ENCODE results near the gene LMAN1L. TPM values are rescaled to one million over a fixed set of nuclear protein-coding genes. Genes with fewer than 3 reads are reported as not detected.
A peak's percentile ranks its signal among the peaks of the same experiment; 100 is the strongest.

LMAN1L gene
- total RNA-seq, 1 donor from 2014 or later: 0.75 TPM

- no peaks in the 10 kb centered on the region for H3K9me3 Mint-ChIP-seq
- DNase-seq (ENCODE audit: low spot score): no peak
- intact Hi-C loops (cut with micrococcal nuclease): loop anchor here (1.0 to 2.0 kb wide), 6 partner anchors 12 to 165 kb away; no protein-coding TSS in a partner anchor
- no peaks in the 10 kb centered on the region for H3K27me3 Mint-ChIP-seq (ENCODE audit: insufficient read depth)
- peaks cover 32% of the 10 kb centered on the region for H3K4me1 Mint-ChIP-seq (ENCODE audit: low read depth)
- H3K27ac Mint-ChIP-seq: peak overlapping the region; percentile 81
- no peak overlapping the region for H3K4me3 Mint-ChIP-seq
- peaks cover 36% of the 10 kb centered on the region for H3K36me3 Mint-ChIP-seq (ENCODE audit: low read depth)
Observed at GRCh38 chr15:74800559-74801094, 12.0 kb upstream of the LMAN1L start.

GRCh38 chr15:74801311-74801997 lies 11.2 kb upstream of the LMAN1L start:
- Mint-ChIP-seq H3K36me3 (ENCODE audit: low read depth) (peaks cover 34% of the 10 kb centered on the region), H3K4me3 (no peak overlapping the region), H3K27ac (no peak overlapping the region), H3K4me1 (ENCODE audit: low read depth) (peaks cover 29% of the 10 kb centered on the region), H3K27me3 (ENCODE audit: insufficient read depth) (no peaks in the 10 kb centered on the region), H3K9me3 (no peaks in the 10 kb centered on the region)
- no peak for DNase-seq (ENCODE audit: low spot score)
- intact Hi-C loops (cut with micrococcal nuclease): loop anchor here (2.0 kb wide), 1 partner anchor 43 kb away; no protein-coding TSS in a partner anchor

DNA sequence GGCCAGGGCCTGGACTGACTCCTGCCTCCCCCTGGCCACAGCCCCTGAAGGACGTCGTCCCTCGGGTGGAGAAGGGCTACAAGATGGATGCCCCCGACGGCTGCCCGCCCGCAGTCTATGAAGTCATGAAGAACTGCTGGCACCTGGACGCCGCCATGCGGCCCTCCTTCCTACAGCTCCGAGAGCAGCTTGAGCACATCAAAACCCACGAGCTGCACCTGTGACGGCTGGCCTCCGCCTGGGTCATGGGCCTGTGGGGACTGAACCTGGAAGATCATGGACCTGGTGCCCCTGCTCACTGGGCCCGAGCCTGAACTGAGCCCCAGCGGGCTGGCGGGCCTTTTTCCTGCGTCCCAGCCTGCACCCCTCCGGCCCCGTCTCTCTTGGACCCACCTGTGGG lies 10.3 kb upstream of the LMAN1L start:
- peaks cover 38% of the 10 kb centered on the region for H3K4me1 Mint-ChIP-seq (ENCODE audit: low read depth)
- no peaks in the 10 kb centered on the region for H3K9me3 Mint-ChIP-seq
- H3K27ac Mint-ChIP-seq: no peak overlapping the region
- intact Hi-C loops (cut with micrococcal nuclease): no loop called here
- peaks cover 34% of the 10 kb centered on the region for H3K36me3 Mint-ChIP-seq (ENCODE audit: low read depth)
- H3K4me3 Mint-ChIP-seq: no peak overlapping the region
- H3K27me3 Mint-ChIP-seq (ENCODE audit: insufficient read depth): no peaks in the 10 kb centered on the region
- no peak for DNase-seq (ENCODE audit: low spot score)

GRCh38 chr15:74802862-74803447 lies 9.7 kb upstream of the LMAN1L start:
- no peak for DNase-seq (ENCODE audit: low spot score)
- Mint-ChIP-seq H3K9me3 (no peaks in the 10 kb centered on the region), H3K27ac (no peak overlapping the region), H3K4me1 (ENCODE audit: low read depth) (peaks cover 38% of the 10 kb centered on the region), H3K4me3 (no peak overlapping the region), H3K27me3 (ENCODE audit: insufficient read depth) (no peaks in the 10 kb centered on the region), H3K36me3 (ENCODE audit: low read depth) (peaks cover 33% of the 10 kb centered on the region)
- intact Hi-C loops (cut with micrococcal nuclease): no loop called here

DNA sequence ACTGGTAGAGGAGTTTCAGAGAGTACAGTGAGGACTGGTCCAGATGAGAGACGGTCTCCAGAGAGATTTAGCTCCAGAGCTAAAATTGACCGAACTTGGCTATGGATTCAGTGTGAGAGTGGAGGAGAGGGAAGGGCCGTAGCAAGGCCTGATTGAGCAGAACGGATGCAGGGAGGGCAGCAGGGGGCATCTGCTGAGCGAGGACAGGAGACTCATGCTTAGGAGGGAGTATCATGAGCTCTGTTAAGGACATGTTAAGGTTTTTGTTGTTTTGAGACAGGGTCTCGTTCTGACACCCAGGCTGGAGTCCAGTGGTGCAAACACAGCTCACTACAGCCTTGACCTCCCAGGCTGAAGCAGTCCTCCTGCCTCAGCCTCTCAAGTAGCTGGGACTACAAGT lies 7.7 kb upstream of the LMAN1L start:
- peaks cover 42% of the 10 kb centered on the region for H3K4me1 Mint-ChIP-seq (ENCODE audit: low read depth)
- H3K9me3 Mint-ChIP-seq: no peaks in the 10 kb centered on the region
- H3K27me3 Mint-ChIP-seq (ENCODE audit: insufficient read depth): no peaks in the 10 kb centered on the region
- H3K4me3 Mint-ChIP-seq: no peak overlapping the region
- DNase-seq (ENCODE audit: low spot score): no peak
- H3K36me3 Mint-ChIP-seq (ENCODE audit: low read depth): peaks cover 25% of the 10 kb centered on the region
- intact Hi-C loops (cut with micrococcal nuclease): no loop called here
- H3K27ac Mint-ChIP-seq: peak overlapping the region; percentile 61

DNA sequence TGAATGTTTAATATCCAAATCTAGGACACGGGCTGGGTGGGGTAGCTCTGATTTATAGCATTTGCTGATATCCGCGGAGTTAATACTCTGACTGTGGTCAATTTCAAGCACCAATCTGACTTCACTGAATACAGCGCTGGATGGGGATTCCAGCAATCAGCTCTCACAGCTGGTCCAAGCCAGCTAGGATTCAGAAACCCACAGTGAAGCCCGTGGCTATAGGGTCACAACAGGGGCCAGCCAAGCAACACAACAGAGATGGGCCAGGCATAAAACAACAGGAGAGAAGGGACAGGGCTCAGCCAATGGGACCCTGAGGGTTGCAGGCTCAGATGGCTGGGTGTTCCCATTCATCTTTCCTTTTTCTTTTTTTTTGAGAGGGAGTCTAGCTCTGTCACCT lies 5.4 kb upstream of the LMAN1L start:
- H3K4me3 Mint-ChIP-seq: no peak overlapping the region
- peaks cover 38% of the 10 kb centered on the region for H3K4me1 Mint-ChIP-seq (ENCODE audit: low read depth)
- intact Hi-C loops (cut with micrococcal nuclease): no loop called here
- peaks cover 17% of the 10 kb centered on the region for H3K36me3 Mint-ChIP-seq (ENCODE audit: low read depth)
- H3K27ac Mint-ChIP-seq: no peak overlapping the region
- H3K27me3 Mint-ChIP-seq (ENCODE audit: insufficient read depth): no peaks in the 10 kb centered on the region
- DNase-seq (ENCODE audit: low spot score): no peak
- H3K9me3 Mint-ChIP-seq: no peaks in the 10 kb centered on the region

DNA sequence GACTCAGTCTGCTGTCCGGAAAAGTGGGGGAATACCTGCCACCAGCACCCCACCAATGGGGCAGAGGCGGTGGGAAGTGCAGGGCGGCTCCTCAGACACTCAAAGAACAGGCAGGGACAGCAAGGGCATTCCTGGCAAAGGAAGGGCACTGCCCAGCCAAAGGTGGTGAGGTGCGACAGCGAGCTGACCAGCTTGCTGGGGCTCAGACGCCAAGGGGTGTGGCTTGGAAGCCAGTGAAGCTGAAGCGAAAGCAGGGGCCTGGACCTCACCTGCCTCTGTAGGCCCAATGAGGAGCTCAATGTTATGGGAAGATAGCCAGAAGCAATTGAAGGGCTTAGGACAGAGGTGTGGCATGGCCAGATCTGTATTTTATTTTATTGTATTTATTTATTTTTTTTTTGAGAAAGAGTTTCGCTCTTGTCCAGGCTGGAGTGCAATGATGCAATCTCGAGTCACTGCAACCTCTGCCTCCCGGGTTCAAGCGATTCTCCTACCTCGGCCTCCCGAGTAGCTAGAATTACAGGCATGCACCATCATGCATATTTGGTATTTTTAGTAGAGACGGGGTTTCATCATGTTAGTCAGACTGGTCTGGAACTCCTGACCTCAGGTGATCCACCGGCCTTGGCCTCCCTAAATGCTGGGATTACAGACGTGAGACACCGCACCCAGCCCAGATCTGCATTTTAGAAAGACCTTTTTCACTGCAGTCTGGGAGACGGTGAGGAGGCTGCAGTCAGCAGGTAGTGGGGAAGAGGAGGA lies 4.4 kb upstream of the LMAN1L start:
- no peak overlapping the region for H3K4me3 Mint-ChIP-seq
- H3K36me3 Mint-ChIP-seq (ENCODE audit: low read depth): peaks cover 13% of the 10 kb centered on the region
- intact Hi-C loops (cut with micrococcal nuclease): no loop called here
- H3K4me1 Mint-ChIP-seq (ENCODE audit: low read depth): peaks cover 38% of the 10 kb centered on the region
- H3K9me3 Mint-ChIP-seq: no peaks in the 10 kb centered on the region
- no peak for DNase-seq (ENCODE audit: low spot score)
- peak overlapping the region; percentile 55 for H3K27ac Mint-ChIP-seq
- H3K27me3 Mint-ChIP-seq (ENCODE audit: insufficient read depth): peaks cover 3% of the 10 kb centered on the region

DNA sequence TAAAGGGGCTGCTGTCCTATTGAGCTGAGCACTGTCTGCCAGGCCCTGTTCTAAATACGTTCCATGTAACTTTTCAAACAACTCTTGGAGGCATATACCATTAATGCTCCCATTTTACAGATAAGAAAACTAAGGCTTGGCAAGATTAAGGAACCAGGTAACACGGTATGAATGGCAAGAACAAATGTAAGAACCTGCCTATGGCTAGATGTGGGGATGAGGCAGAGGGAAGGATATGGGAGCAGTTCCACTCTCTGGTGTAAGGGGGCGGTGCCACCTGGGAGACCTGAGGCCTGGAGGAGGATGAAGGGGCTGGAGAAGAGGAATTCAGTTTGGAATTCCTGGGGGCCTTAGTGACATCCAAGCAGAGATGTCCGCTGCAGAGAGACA lies 3.8 kb upstream of the LMAN1L start:
- Mint-ChIP-seq H3K4me3 (no peak overlapping the region), H3K27ac (no peak overlapping the region), H3K36me3 (ENCODE audit: low read depth) (peaks cover 11% of the 10 kb centered on the region), H3K27me3 (ENCODE audit: insufficient read depth) (peaks cover 3% of the 10 kb centered on the region), H3K4me1 (ENCODE audit: low read depth) (peaks cover 37% of the 10 kb centered on the region), H3K9me3 (no peaks in the 10 kb centered on the region)
- intact Hi-C loops (cut with micrococcal nuclease): no loop called here
- DNase-seq (ENCODE audit: low spot score): no peak

GRCh38 chr15:74809242-74809641 lies 3.4 kb upstream of the LMAN1L start:
- Mint-ChIP-seq H3K9me3 (no peaks in the 10 kb centered on the region), H3K4me1 (ENCODE audit: low read depth) (peaks cover 33% of the 10 kb centered on the region), H3K4me3 (no peak overlapping the region), H3K27me3 (ENCODE audit: insufficient read depth) (peaks cover 3% of the 10 kb centered on the region), H3K27ac (no peak overlapping the region), H3K36me3 (ENCODE audit: low read depth) (peaks cover 7% of the 10 kb centered on the region)
- no peak for DNase-seq (ENCODE audit: low spot score)
- intact Hi-C loops (cut with micrococcal nuclease): no loop called here

DNA sequence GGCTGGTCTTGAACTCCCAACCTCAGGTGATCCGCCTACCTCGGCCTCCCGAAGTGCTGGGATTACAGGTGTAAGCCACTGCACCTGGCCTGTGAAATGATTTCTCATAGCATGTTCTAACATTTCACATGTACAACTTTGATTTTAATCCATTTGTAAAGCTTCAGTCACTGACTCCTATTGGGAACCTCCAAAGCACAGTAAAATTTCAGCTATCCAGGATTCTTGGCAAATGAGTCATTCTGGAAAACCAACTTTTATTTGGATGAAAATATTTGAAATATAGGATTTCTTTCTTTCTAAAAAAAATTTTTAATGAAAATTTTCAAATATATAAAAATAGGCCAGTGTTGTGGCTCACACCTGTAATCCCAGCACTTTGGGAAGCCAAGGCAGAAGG lies 2.7 kb upstream of the LMAN1L start:
- DNase-seq (ENCODE audit: low spot score): no peak
- Mint-ChIP-seq H3K27ac (no peak overlapping the region), H3K4me1 (ENCODE audit: low read depth) (peaks cover 28% of the 10 kb centered on the region), H3K27me3 (ENCODE audit: insufficient read depth) (peaks cover 3% of the 10 kb centered on the region), H3K4me3 (no peak overlapping the region), H3K9me3 (no peaks in the 10 kb centered on the region), H3K36me3 (ENCODE audit: low read depth) (peaks cover 2% of the 10 kb centered on the region)
- intact Hi-C loops (cut with micrococcal nuclease): no loop called here

DNA sequence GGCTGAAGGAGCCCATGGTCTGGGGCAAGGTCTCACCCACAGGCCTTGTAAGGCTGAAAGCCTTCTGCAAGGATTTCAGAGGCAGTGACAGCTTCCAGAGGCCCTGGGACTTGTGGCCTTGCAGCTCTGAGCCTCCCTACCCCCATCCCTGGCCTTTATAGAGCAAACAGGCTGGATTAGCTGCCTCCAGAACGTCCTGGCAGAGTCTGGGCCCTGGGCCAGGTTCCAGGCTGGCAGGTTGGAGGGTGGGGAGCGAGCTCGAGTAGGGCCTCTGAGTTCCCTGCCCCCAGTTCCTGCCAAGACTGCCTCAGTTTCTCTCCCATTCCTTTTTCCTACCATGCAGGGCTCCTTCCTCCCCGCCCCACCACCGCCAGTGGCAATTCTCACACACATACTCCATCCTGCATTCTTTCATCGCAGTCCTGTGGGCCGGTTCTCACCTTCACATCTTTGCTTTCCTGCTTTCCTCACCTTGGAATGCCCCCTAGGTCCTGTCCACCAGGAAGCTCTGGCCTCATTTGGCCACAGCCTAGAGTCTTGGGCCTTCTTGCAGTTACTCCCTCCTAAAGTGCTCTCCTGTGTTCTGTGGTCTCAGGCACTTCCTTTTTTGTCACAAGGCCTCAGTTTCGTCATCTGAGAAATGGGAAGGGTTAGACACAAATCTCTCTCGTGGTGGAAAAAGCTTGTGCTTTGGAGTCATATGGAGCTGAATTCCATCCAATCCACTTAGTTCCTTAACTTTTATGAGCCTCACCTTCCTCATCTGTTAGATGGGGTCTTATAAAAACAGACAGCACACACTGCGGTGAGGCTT lies 2.7 kb downstream of the LMAN1L start:
- no peak overlapping the region for H3K27ac Mint-ChIP-seq
- peaks cover 16% of the 10 kb centered on the region for H3K4me1 Mint-ChIP-seq (ENCODE audit: low read depth)
- DNase-seq (ENCODE audit: low spot score): no peak
- H3K4me3 Mint-ChIP-seq: no peak overlapping the region
- intact Hi-C loops (cut with micrococcal nuclease): no loop called here
- H3K9me3 Mint-ChIP-seq: no peaks in the 10 kb centered on the region
- no peaks in the 10 kb centered on the region for H3K36me3 Mint-ChIP-seq (ENCODE audit: low read depth)
- H3K27me3 Mint-ChIP-seq (ENCODE audit: insufficient read depth): peaks cover 3% of the 10 kb centered on the region

GRCh38 chr15:74815961-74816360 lies 3.3 kb downstream of the LMAN1L start:
- no peak for DNase-seq (ENCODE audit: low spot score)
- Mint-ChIP-seq H3K4me1 (ENCODE audit: low read depth) (peaks cover 16% of the 10 kb centered on the region), H3K27ac (no peak overlapping the region), H3K36me3 (ENCODE audit: low read depth) (no peaks in the 10 kb centered on the region), H3K4me3 (no peak overlapping the region), H3K27me3 (ENCODE audit: insufficient read depth) (peaks cover 3% of the 10 kb centered on the region), H3K9me3 (no peaks in the 10 kb centered on the region)
- intact Hi-C loops (cut with micrococcal nuclease): no loop called here

Measured in activated T-helper 1 cell treated with anti-CD3 and anti-CD28 coated beads, Interleukin-12 subunit alpha, Interleukin-12 subunit beta, Interleukin-2, Interleukin-4 antibody, amounts not matched to agents 30 ng/mL and 10 ng/mL and 1 ng/mL, durations not matched to agents 14 hours and 24 hours and 36 hours (primary cell).